Right hindlimb (tissue), 1 donor: ENCODE results near the gene NLRC5.

Experiments used
- DNase-seq: peaks from one replicate; pipeline ENCODE4 v3.0.0-alpha.2; 2018

Gene NLRC5, protein sequence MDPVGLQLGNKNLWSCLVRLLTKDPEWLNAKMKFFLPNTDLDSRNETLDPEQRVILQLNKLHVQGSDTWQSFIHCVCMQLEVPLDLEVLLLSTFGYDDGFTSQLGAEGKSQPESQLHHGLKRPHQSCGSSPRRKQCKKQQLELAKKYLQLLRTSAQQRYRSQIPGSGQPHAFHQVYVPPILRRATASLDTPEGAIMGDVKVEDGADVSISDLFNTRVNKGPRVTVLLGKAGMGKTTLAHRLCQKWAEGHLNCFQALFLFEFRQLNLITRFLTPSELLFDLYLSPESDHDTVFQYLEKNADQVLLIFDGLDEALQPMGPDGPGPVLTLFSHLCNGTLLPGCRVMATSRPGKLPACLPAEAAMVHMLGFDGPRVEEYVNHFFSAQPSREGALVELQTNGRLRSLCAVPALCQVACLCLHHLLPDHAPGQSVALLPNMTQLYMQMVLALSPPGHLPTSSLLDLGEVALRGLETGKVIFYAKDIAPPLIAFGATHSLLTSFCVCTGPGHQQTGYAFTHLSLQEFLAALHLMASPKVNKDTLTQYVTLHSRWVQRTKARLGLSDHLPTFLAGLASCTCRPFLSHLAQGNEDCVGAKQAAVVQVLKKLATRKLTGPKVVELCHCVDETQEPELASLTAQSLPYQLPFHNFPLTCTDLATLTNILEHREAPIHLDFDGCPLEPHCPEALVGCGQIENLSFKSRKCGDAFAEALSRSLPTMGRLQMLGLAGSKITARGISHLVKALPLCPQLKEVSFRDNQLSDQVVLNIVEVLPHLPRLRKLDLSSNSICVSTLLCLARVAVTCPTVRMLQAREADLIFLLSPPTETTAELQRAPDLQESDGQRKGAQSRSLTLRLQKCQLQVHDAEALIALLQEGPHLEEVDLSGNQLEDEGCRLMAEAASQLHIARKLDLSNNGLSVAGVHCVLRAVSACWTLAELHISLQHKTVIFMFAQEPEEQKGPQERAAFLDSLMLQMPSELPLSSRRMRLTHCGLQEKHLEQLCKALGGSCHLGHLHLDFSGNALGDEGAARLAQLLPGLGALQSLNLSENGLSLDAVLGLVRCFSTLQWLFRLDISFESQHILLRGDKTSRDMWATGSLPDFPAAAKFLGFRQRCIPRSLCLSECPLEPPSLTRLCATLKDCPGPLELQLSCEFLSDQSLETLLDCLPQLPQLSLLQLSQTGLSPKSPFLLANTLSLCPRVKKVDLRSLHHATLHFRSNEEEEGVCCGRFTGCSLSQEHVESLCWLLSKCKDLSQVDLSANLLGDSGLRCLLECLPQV (N-terminal part only)

GRCh38 chr16:56988948-56989945, at the start of gene NLRC5:
Gene NLRC5 (plus strand): TSS chr16:56989557. CDS start chr16:57020713, 31,156 bp downstream.
- DNase-seq = peak; percentile 87

DNA sequence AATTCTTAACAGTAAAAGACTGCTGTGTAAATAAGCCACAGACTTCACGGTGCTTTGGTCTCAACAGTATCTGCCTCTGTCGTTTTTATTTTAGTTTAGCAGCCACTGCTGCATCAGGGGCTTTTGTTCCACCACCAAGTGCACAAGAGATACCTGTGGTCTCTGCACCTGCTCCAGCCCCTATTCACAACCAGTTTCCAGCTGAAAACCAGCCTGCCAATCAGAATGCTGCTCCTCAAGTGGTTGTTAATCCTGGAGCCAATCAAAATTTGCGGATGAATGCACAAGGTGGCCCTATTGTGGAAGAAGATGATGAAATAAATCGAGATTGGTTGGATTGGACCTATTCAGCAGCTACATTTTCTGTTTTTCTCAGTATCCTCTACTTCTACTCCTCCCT, 49.6 kb upstream of the NLRC5 start:
- DNase-seq = no peak

DNA sequence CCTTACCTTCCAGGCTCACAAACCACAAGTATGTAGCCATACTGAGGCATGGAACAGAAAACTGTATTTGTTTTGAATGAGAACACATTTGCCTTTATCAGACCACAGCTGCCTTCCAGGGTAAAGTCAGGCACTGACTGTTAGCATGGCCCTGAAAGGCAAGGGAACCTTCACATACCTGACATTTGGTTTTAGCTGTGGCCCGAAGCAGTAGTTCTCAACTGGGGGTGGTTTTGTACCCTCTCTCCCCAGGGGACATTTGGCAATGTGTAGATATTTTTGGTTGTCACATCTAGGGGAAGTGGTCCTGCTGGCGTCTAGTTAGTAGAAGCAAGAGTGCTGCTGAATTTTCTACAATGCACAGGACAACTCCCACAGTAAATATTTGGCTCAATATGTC, 48.3 kb upstream of the NLRC5 start:
- no peak for DNase-seq

DNA sequence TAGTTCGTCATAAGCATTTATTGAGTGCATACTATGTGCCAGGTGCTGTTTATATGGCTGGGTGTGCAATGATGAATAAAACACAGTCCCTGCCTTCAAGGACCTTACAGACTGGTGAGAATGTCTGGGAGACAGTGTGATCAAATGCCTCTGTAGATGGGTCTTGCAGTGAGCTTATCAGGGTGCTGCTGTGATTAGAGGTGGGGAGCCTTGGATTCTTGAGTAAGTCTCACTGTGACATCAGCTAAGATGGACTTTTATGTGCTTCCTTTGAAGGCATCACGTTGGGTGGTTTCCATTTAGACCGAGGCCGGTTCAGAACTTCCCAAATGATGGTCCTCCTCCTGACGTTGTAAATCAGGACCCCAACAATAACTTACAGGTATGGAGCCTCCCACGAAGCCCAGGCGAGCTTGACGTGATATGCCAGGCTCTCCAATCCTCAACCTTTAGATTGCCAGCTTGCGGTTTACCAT, 47.5 kb upstream of the NLRC5 start:
- DNase-seq = no peak

DNA sequence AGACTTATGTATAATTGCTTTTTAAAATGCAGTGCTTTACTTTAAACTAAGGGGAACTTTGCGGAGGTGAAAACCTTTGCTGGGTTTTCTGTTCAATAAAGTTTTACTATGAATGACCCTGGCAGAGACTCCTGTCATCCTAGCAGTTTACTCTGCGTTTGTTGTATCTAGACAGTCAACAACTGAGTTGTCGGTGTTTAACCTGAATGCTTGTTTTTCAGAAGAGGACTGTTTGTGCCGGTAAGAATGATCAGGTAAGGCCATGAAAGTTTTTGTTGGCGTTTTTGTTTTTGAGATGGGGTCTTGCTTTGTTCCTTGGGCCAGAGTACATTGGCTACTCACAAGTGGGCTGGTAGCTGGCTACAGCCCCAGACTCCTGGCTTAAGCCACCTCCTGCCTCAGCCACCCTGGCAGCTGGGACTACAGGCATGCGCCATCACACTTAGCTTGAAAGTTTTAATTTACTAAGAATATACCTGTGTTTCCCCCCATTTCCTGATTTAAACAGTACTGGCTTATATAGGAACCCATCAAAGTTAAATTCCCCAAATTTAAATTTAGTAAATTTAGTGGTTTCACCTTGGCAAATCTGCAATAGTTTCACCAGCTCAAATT, 45.5 kb upstream of the NLRC5 start:
- no peak for DNase-seq

DNA sequence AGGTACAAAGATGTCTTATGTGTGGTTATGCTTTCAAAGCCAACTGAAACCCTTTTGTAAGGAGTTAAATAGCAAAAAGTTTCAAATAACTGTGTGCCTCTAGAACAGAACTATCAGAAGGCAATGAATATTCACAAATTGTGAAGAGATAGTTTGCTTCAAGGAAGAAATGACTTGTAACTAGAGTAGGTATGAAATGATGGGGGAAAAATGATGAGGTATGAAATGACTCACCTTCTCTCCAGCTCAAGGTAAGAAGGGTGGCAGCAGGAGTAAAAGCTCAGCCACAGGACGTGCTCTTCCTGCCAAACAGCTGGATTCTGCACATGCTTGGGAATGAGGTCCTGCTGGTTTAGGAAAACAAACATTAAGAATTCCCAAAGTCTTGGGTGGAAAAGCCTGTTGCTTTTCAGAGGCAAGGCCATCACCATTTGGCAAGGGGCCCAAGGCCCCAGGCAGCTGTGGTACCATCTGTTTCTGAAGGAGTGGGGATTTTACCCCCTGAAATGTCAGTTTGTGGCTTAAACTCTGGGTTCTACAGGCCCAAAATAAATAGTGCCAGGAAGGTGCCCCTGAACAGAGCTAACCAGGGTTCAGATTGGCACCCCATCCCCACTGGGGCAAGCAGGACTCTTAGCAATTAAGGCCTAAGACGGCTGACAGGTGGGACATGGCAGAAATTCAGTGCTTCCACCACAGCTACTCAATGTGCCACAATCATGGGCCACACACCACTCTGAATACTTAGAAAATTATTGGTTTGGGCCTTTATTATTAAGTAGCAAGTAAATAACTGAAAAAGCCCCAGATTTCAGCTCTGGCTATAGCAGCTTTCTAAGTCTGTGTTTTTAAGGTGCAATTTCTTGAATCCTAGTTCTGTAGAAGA, 44.2 kb upstream of the NLRC5 start:
- DNase-seq = peak; percentile 35

DNA sequence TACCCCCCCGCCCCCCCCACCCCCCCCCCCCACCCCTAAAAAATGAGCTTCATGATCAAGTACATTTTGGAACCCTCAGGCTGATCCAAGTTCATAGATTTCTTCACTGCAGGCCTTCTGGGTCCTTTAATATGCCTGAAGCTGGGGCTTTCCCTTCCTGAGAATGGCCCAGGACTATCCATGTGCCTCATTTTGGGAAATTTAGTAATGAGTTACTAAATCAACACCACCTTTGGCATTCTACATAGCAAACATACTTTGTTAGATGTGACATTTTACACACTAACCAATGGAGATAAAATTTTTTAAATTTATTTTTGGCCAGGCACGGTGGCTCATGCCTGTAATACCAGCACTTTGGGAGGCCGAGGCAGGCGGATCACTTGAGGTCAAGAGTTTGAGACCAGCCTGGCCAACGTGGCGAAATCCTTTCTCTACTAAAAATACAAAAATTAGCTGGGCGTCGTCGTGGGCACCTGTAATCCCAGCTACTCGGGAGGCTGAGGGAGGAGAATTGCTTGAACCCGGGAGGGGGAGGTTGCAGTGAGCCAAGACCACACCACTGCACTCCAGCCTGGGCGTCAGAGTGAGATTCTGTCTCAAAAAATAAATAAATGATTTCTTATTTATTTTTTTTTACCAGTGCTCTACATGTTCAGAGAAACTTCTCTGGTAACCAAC, 43.4 kb upstream of the NLRC5 start:
- no peak for DNase-seq

- DNase-seq = no peak
Observed at GRCh38 chr16:56946767-56947603, 42.4 kb upstream of the NLRC5 start.

- DNase-seq = no peak
Observed at GRCh38 chr16:56947604-56947995, 41.8 kb upstream of the NLRC5 start.

- DNase-seq = no peak
Observed at GRCh38 chr16:56948234-56948633, 41.1 kb upstream of the NLRC5 start.

DNA sequence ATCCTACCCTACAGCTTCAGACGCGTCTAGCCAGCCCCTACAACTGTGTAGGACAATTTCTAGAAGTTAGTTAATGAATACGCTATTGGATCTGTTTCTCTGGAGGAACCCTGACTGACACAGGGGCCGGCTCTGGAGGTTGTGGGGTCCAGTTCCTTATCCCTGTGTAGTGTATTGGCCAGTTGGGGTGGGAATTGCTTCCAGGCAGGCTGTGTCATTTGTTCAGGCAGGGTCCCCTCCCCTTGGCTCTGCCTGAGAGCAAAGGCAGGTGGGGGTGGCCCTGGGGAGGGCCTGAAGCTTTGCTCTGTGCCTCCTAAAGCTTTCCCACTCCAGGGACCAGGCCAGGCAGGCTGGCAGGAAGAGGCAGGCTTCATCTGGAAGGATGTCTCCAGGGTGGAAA, 39.3 kb upstream of the NLRC5 start:
- no peak for DNase-seq

- DNase-seq = no peak
Observed at GRCh38 chr16:56950455-56950854, 38.9 kb upstream of the NLRC5 start.

- peak; percentile 47 for DNase-seq
Observed at GRCh38 chr16:56950881-56951771, 38.2 kb upstream of the NLRC5 start.

GRCh38 chr16:56953006-56953405, 36.4 kb upstream of the NLRC5 start:
- no peak for DNase-seq

GRCh38 chr16:56956076-56956475, 33.3 kb upstream of the NLRC5 start:
- no peak for DNase-seq

- no peak for DNase-seq
Observed at GRCh38 chr16:56956756-56957155, 32.6 kb upstream of the NLRC5 start.

- DNase-seq = no peak
Observed at GRCh38 chr16:56960681-56961281, 28.6 kb upstream of the NLRC5 start.
